Effector memory CD4-positive, alpha-beta T cell (primary cell): ENCODE data around the gene CLDN9.
A peak's percentile ranks its signal among the peaks of the same experiment; 100 is the strongest.

ENCODE experiments used
- DNase-seq, 3 donors: peaks; one replicate each; pipeline ENCODE4 v3.0.0-alpha.2; 2020
- H3K27ac ChIP-seq: 2 replicates; pipeline ENCODE4 v1.7.0; 2013; ENCODE audit warnings: mild to moderate bottlenecking, low read length, moderate library complexity; ENCODE audit not compliant: insufficient read depth, poor library complexity, severe bottlenecking
- H3K27me3 ChIP-seq: replicated peaks from 2 replicates; pipeline ENCODE4 v1.7.0; 2013; ENCODE audit warnings: mild to moderate bottlenecking, low read length; ENCODE audit not compliant: insufficient read depth, control insufficient read depth, poor library complexity, severe bottlenecking
- H3K36me3 ChIP-seq: 2 replicates; pipeline ENCODE4 v1.7.0; 2013; ENCODE audit warnings: mild to moderate bottlenecking, low read length, moderate library complexity; ENCODE audit not compliant: control insufficient read depth, insufficient read depth
- H3K4me1 ChIP-seq: 2 replicates; pipeline ENCODE4 v1.7.0; 2013; ENCODE audit warnings: low read length, mild to moderate bottlenecking; ENCODE audit not compliant: control insufficient read depth, insufficient read depth, poor library complexity, severe bottlenecking
- H3K4me3 ChIP-seq: 2 replicates; pipeline ENCODE4 v1.7.0; 2013; ENCODE audit warnings: low read length, low read depth, mild to moderate bottlenecking; ENCODE audit not compliant: insufficient read depth, poor library complexity, severe bottlenecking
- H3K9me3 ChIP-seq: 2 replicates; pipeline ENCODE4 v1.7.0; 2013; ENCODE audit warnings: mild to moderate bottlenecking, low read length, moderate library complexity; ENCODE audit not compliant: control insufficient read depth

CLDN9 gene

GRCh38 chr16:2983706-2984136 lies 29.0 kb upstream of the CLDN9 start:
- H3K36me3 ChIP-seq = no peaks in the 10 kb centered on the region
- H3K27ac ChIP-seq = no peak overlapping the region
- peak; percentile 29 to 56 (median 43) for DNase-seq
- H3K4me3 ChIP-seq = no peak overlapping the region
- no peaks in the 10 kb centered on the region for H3K9me3 ChIP-seq
- H3K27me3 ChIP-seq = no peaks in the 10 kb centered on the region
- peaks cover 12% of the 10 kb centered on the region for H3K4me1 ChIP-seq

GRCh38 chr16:2985462-2985861 lies 27.3 kb upstream of the CLDN9 start:
- Histone ChIP-seq H3K4me3 (no peak overlapping the region), H3K4me1 (peaks cover 5% of the 10 kb centered on the region), H3K9me3 (no peaks in the 10 kb centered on the region), H3K27me3 (no peaks in the 10 kb centered on the region), H3K27ac (no peak overlapping the region), H3K36me3 (no peaks in the 10 kb centered on the region)
- no peak for DNase-seq

- Histone ChIP-seq H3K27ac (no peak overlapping the region), H3K36me3 (no peaks in the 10 kb centered on the region), H3K4me1 (peaks cover 5% of the 10 kb centered on the region), H3K9me3 (no peaks in the 10 kb centered on the region), H3K27me3 (no peaks in the 10 kb centered on the region), H3K4me3 (no peak overlapping the region)
- DNase-seq = no peak
These were observed 26.8 kb upstream of the CLDN9 start for GRCh38 chr16:2985893-2986355.

- H3K27me3 ChIP-seq = no peaks in the 10 kb centered on the region
- H3K36me3 ChIP-seq = no peaks in the 10 kb centered on the region
These were observed 26.0 kb upstream of the CLDN9 start for GRCh38 chr16:2986623-2987188.

GRCh38 chr16:2987286-2987685 lies 25.4 kb upstream of the CLDN9 start:
- Histone ChIP-seq H3K4me1 (peaks cover 5% of the 10 kb centered on the region), H3K9me3 (no peaks in the 10 kb centered on the region)

More at GRCh38 chr16:2986623-2987188, 26.0 kb upstream of the CLDN9 start:
- peaks cover 5% of the 10 kb centered on the region for H3K4me1 ChIP-seq
- no peak overlapping the region for H3K27ac ChIP-seq
- no peak for DNase-seq
- no peak overlapping the region for H3K4me3 ChIP-seq
- no peaks in the 10 kb centered on the region for H3K9me3 ChIP-seq

DNA sequence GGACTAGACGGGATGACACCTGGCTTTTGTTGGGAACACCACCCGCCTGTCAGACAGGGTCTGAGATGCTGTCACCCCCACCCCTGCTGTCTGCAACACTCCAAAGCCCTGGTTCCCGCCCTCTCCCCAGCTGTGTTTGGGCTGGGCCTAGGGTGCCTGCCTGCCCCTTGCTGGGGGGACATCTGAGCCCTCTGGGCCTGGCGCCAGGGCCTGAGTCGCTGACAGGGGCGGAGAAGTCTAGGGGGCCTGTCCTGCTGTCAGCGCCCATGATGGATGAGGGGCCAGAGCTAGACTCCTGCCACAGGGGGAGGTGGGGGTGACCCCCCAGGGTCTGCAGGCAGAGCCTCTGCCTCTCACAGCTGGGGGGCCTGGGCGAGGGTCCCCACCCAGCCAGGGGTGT lies 24.9 kb upstream of the CLDN9 start:
- Histone ChIP-seq H3K27ac (no peak overlapping the region), H3K4me1 (peaks cover 5% of the 10 kb centered on the region), H3K4me3 (no peak overlapping the region), H3K27me3 (no peaks in the 10 kb centered on the region), H3K9me3 (no peaks in the 10 kb centered on the region), H3K36me3 (no peaks in the 10 kb centered on the region)
- DNase-seq = no peak

More at GRCh38 chr16:2987286-2987685, 25.4 kb upstream of the CLDN9 start:
- Histone ChIP-seq H3K27me3 (no peaks in the 10 kb centered on the region), H3K36me3 (no peaks in the 10 kb centered on the region), H3K27ac (no peak overlapping the region), H3K4me3 (no peak overlapping the region)
- no peak for DNase-seq

GRCh38 chr16:2988590-2989099 lies 24.1 kb upstream of the CLDN9 start:
- H3K27me3 ChIP-seq = no peaks in the 10 kb centered on the region

GRCh38 chr16:2990891-2991290 lies 21.8 kb upstream of the CLDN9 start:
- Histone ChIP-seq H3K27ac (no peak overlapping the region), H3K27me3 (no peaks in the 10 kb centered on the region)

More at GRCh38 chr16:2988590-2989099, 24.1 kb upstream of the CLDN9 start:
- H3K36me3 ChIP-seq = no peaks in the 10 kb centered on the region
- no peak overlapping the region for H3K4me3 ChIP-seq
- no peak for DNase-seq
- no peak overlapping the region for H3K27ac ChIP-seq
- H3K9me3 ChIP-seq = no peaks in the 10 kb centered on the region
- H3K4me1 ChIP-seq = peaks cover 3% of the 10 kb centered on the region

DNA sequence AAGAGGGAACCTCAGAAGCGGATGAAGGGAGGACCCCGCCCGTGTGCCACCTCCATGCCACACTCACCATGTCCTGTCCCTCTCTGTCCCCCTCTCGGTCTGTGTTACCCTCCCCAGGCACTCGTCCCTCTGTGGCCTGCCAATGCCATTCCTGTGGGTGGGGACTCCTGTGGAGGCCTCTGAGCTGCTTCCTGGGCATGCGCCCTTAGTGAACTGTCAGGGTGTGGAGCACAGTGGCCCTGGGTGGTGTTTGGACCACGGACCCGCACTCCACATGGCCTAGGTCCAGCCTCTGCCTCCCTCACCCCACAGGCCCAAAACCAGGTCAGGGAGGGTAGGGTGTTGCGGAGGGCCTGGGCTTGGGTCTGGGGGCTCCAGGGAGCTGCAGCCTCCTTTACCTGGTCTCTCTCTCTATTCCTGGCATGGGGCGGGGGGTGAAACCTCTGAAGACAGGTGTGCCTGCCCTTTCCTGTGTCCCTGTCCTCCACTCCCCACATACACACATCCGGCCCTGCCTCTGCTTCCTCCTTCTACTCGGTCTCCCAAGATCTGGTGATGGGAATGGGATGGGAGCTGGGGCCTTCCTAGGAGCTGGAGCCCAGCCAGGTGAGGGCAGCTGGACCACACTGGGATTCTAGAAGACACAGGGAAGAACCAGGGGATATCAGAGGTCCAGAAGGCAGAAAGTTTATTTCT lies 21.0 kb upstream of the CLDN9 start:
- Histone ChIP-seq H3K27ac (no peak overlapping the region), H3K36me3 (no peaks in the 10 kb centered on the region), H3K4me3 (no peak overlapping the region), H3K27me3 (no peaks in the 10 kb centered on the region), H3K4me1 (no peaks in the 10 kb centered on the region), H3K9me3 (no peaks in the 10 kb centered on the region)
- DNase-seq = no peak

More at GRCh38 chr16:2990891-2991290, 21.8 kb upstream of the CLDN9 start:
- H3K4me1 ChIP-seq = no peaks in the 10 kb centered on the region
- DNase-seq = no peak
- no peaks in the 10 kb centered on the region for H3K36me3 ChIP-seq
- no peaks in the 10 kb centered on the region for H3K9me3 ChIP-seq
- no peak overlapping the region for H3K4me3 ChIP-seq

DNA sequence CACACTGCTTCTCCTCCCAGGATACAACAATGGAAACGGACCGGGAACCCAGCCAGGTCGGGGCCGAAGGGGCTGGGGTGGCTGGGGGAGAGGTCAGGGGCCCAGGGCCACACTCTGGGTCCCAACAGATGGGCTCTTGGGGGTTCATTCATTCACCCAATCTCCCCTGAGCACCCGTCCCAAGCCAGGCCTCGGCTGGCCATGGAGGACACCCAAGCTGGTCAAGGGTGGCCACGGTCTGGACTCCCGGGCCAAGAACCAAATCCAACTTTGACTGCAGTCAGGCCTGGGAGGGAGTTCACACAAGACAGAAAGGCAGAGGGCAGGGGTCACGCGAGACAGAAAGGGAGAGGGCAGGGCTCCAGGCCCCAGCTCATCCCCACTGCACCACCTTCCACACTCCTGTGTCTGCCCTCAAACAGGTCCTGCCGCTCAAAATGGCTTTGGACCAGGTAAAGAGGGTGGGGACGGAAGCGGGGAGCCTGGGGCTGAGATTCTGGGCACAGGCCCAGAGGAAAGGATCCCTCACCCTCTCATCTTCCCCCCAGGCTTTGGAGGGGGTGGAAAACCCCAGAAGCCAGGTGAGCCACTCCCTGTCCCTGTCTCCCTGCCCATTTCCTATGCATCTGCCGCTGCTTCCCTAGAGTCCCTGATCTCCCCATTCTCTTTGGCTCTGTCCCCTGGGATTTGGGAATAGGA lies 20.2 kb upstream of the CLDN9 start:
- H3K4me3 ChIP-seq = no peak overlapping the region
- no peak overlapping the region for H3K27ac ChIP-seq
- no peaks in the 10 kb centered on the region for H3K4me1 ChIP-seq
- no peak for DNase-seq
- no peaks in the 10 kb centered on the region for H3K9me3 ChIP-seq
- H3K36me3 ChIP-seq = no peaks in the 10 kb centered on the region
- H3K27me3 ChIP-seq = no peaks in the 10 kb centered on the region
